SJCRH30 (cell line): ENCODE measurements around the gene CARD14. TPM values are rescaled to one million over a fixed set of nuclear protein-coding genes. Genes with fewer than 3 reads are reported as not detected.

Experiments
- DNase-seq, 2 experiments: peaks; one replicate each; pipeline ENCODE4 v3.0.0-alpha.2; 2015 to 2020
- H3K27ac ChIP-seq: fragments of 250-450 bp; sonication (Bioruptor Pico); 2 replicates; pipeline ENCODE4 v1.5.1; 2020; ENCODE audit warnings: mild to moderate bottlenecking, moderate library complexity
- H3K27me3 ChIP-seq: fragments of 250-450 bp; sonication (Bioruptor Pico); 2 replicates; pipeline ENCODE4 v1.5.1; 2020; ENCODE audit warnings: mild to moderate bottlenecking, moderate library complexity
- H3K36me3 ChIP-seq: fragments of 250-450 bp; sonication (Bioruptor Pico); 2 replicates; pipeline ENCODE4 v1.5.1; 2020; ENCODE audit warnings: mild to moderate bottlenecking, moderate library complexity
- H3K4me1 ChIP-seq: fragments of 250-450 bp; sonication (Bioruptor Pico); 2 replicates; pipeline ENCODE4 v1.5.1; 2020; ENCODE audit warnings: mild to moderate bottlenecking, moderate library complexity
- H3K4me3 ChIP-seq: fragments of 250-450 bp; sonication (Bioruptor Pico); 2 replicates; pipeline ENCODE4 v1.5.1; 2020; ENCODE audit warnings: mild to moderate bottlenecking, moderate library complexity
- H3K9me3 ChIP-seq: fragments of 250-450 bp; sonication (Bioruptor Pico); replicated peaks from 2 replicates; pipeline ENCODE4 v1.5.1; 2020; ENCODE audit warnings: mild to moderate bottlenecking, moderate library complexity
- total RNA-seq: library from RNA; depleted of rRNA; stranded (reverse); fragments of >200 nt; shearing (Covaris generic); gene quantifications from 2 replicates; pipeline ENCODE4 v1.2.3, GENCODE V29; 2014

CARD14 gene
- total RNA-seq, 1 experiment from 2014 or later = 0.32 TPM

DNA sequence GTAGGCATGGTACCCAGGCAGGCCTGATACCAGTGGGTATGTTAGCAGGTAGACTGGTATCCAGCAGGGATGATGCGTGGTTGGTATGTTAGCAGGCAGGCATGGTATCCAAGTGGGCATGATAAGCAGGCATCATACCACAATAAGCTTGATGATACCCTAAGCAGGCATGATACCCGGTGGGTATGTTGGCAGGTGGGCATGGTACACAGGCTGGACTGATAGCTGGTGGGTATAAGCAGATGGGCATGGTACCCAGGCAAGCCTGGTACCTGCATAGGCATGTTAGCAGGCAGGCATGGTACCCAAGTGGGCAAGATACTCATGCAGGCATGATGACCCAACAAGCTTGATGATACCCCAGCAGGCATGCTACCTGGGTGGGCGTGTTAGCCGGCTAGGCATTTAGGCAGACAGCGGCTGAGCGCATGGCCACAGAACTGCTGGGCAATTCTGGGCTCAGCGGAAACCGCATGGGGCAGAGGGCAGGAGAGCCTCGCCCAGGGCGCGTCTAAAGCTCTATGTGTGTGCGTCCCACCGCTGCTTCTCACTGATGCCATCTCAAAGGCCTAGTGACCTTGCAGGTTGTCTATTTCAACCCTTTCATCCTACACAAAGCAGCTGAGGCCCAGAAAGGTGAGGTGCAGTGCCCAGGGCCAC lies 48.0 kb downstream of the CARD14 start:
- H3K36me3 ChIP-seq = peaks cover 4% of the 10 kb centered on the region; the same call in 1 of the 2 replicates
- H3K9me3 ChIP-seq = no peaks in the 10 kb centered on the region
- no peak overlapping the region for H3K27ac ChIP-seq
- H3K4me1 ChIP-seq = 0 out of 2 replicates have a peak, but pooled peaks cover 2% of the 10 kb centered on the region
- no peak for DNase-seq
- no peak overlapping the region for H3K4me3 ChIP-seq
- H3K27me3 ChIP-seq = no peaks in the 10 kb centered on the region

DNA sequence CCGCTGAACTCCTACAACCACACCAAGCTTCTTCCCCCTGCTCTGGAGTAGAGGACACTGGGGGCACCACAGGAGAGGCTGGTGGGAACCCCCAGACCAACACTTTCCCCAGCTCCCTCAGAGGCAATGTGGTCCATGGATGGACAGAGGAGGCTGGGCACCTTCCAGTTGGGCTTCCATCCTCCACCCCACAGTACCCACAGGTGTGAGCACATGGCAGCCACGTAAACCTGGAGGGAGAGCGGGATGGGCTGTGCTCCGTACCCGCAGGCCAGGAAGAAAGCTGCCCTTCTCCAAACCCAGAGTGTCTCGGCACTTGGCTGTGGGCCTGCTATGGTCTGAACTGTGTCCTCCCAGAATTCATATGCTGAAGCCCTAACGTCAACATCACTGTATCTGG lies 48.6 kb downstream of the CARD14 start:
- no peaks in the 10 kb centered on the region for H3K9me3 ChIP-seq
- DNase-seq = no peak
- H3K27me3 ChIP-seq = no peaks in the 10 kb centered on the region
- no peak overlapping the region for H3K27ac ChIP-seq
- no peak overlapping the region for H3K4me3 ChIP-seq
- H3K36me3 ChIP-seq = peaks cover 4% of the 10 kb centered on the region; the same call in 1 of the 2 replicates
- H3K4me1 ChIP-seq = 0 out of 2 replicates have a peak, but pooled peaks cover 2% of the 10 kb centered on the region

DNA sequence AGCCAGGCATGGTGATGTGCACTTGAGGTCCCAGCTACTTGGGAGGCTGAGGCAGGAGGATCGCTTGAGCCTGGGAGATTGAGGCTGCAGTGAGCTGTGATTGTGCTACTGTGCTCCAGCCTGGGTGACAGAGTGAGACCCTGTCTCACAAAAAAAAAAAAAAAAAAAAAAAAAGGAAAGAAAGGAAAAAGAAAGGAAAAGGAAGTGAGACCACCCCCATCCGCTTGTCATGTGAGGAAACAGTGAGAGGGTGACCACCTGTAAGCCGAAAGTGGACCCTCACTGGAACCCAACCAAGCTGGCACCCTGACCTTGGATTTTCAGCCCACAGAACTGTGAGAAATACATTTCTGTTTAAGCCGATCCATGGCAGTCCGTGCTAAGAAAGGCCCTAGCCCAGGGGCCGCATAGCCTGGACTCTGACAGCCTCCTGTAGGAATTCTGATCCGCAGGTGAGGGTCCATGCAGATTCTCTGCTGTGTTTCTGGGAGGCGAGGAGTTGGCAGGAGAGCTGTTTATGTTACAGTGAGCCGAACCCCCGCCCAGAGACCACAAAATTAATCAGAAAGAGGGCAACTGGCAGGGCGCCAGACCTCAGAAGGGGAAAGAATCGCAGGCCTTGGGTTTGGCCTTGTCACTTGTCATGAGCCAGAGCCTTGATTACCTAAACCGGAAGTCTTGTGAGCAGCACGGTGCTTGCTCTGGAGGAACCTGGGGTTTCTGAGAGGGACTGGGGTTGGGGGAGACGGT lies 49.4 kb downstream of the CARD14 start:
- peak; percentile 95 to 98 for DNase-seq
- Histone ChIP-seq H3K4me1 (0 out of 2 replicates have a peak, but pooled peaks cover 2% of the 10 kb centered on the region), H3K27ac (peak overlapping the region; percentile 55), H3K27me3 (no peaks in the 10 kb centered on the region), H3K4me3 (peak overlapping the region; percentile 92), H3K9me3 (no peaks in the 10 kb centered on the region), H3K36me3 (0 out of 2 replicates have a peak, but pooled peaks cover 2% of the 10 kb centered on the region)

DNA sequence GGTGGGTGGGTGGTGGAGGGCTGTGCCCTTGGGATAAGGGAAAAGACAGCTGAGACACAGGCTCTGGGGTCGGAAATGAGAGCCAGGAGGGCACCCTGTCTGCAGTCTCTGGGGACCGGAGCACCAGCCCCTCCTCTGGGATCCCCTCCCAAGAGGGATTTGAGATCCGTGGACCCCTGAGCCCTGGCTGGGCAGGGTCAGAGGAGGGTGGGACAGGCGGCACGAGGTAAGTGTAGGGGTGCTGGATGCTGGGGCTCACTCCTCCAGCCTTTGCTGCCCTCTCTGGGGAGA lies 49.9 kb downstream of the CARD14 start:
- no peak for DNase-seq
- Histone ChIP-seq H3K4me3 (peak overlapping the region; percentile 92), H3K4me1 (0 out of 2 replicates have a peak, but pooled peaks cover 2% of the 10 kb centered on the region), H3K27me3 (no peaks in the 10 kb centered on the region), H3K27ac (peak overlapping the region; percentile 55), H3K36me3 (0 out of 2 replicates have a peak, but pooled peaks cover 2% of the 10 kb centered on the region), H3K9me3 (no peaks in the 10 kb centered on the region)

DNA sequence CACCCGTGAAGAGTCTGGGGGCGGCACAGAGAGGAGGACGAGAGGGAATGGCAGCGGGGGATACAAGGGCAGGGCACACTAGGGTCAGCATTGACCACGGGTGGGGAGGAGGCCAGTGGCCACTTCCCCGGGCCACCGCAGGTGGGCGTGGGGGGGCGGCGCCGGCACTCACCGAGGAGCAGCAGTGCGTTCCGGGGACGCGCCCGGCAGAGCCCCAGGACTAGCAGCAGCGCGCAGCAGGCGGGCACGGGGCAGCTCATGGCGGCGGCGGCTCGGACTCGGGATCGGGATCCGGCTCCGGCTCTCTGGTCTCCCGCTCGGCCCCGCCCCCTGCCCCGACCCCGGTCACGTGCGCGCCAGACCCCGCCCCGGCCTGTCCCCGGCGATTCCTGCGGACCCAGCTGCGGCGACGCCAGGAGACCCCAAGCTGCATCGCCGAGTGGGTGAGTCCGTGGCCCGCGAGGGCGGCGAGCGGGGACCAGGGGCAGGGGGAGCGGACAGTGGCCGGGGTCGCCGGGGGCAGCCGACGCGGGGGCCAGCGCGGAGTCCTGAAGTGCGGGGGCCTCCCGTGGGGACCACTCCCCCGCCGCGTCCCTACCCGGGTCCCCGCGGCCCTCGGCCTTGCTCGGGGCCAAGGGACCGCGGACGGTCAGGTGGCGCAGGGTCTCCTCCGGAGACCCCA lies 50.4 kb downstream of the CARD14 start, which contains the start of the genes SGSH and SLC26A11:
Gene SGSH (minus strand): TSS at position 280 of the 682 bp plus-strand sequence. CDS start 20 bp downstream, at position 260.
Gene SLC26A11 (plus strand): TSS at position 374 of the 682 bp plus-strand sequence. CDS start 1,134 bp downstream, outside the sequence.
- Histone ChIP-seq H3K4me1 (0 out of 2 replicates have a peak, but pooled peaks cover 2% of the 10 kb centered on the region), H3K27ac (peak within 1 kb of the TSS; percentile 55), H3K9me3 (no peaks in the 10 kb centered on the region), H3K4me3 (peak within 1 kb of the TSS; percentile 92), H3K27me3 (no peaks in the 10 kb centered on the region), H3K36me3 (0 out of 2 replicates have a peak, but pooled peaks cover 2% of the 10 kb centered on the region)
- peak; percentile 94 to 95 for DNase-seq

DNA sequence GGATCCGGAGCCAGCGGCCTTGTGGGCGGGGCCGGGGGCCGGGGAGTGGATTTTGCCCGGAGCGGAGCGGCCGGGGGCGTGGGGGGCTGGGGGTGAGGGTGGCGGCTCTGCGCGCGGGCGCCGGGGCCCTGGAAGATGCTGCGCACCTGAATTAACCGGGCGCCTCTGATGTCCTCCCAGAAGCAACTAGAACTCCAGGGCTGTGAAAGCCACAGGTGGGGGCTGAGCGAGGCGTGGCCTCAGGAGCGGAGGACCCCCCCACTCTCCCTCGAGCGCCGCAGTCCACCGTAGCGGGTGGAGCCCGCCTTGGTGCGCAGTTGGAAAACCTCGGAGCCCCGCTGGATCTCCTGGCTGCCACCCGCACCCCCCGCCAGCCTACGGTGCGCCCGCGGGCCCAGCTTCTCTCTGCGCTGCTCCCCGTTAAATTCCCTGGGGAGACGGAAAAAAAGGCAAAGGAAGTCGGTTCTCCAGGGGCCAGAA lies 50.9 kb downstream of the CARD14 start:
- peak overlapping the region; percentile 92 for H3K4me3 ChIP-seq
- H3K9me3 ChIP-seq = no peaks in the 10 kb centered on the region
- no peak overlapping the region; the same call in 1 of the 2 replicates for H3K27ac ChIP-seq
- DNase-seq = no peak
- 0 out of 2 replicates have a peak, but pooled peaks cover 2% of the 10 kb centered on the region for H3K36me3 ChIP-seq
- no peaks in the 10 kb centered on the region for H3K27me3 ChIP-seq
- H3K4me1 ChIP-seq = 0 out of 2 replicates have a peak, but pooled peaks cover 2% of the 10 kb centered on the region

DNA sequence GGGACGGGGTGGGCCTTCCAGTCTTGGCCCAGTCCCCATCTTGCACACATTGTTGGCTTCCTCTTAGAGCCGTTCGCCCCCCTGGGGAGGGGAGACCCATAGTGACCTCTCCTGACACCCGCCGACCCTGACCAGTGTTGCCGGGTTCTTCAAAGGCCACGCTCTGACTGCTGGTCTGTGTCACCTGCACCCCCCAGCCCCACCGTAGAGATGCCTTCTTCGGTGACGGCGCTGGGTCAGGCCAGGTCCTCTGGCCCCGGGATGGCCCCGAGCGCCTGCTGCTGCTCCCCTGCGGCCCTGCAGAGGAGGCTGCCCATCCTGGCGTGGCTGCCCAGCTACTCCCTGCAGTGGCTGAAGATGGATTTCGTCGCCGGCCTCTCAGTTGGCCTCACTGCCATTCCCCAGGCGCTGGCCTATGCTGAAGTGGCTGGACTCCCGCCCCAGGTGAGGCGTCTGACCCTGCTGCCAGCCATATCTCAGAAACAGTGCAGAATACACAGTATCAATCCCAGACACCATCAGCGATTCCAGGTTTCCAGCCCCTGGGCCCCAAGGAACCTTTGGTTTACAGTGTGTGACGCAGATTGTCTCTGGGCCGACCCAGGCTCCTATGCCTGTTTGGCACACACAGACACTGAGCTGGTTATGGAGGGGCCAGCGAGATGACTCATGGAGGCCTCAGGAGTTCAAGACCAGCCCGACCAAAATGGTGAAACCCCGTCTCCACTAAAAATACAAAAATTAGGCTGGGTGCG lies 51.7 kb downstream of the CARD14 start:
- Histone ChIP-seq H3K27me3 (no peaks in the 10 kb centered on the region), H3K4me3 (no peak overlapping the region), H3K27ac (no peak overlapping the region), H3K36me3 (0 out of 2 replicates have a peak, but pooled peaks cover 2% of the 10 kb centered on the region), H3K9me3 (no peaks in the 10 kb centered on the region), H3K4me1 (0 out of 2 replicates have a peak, but pooled peaks cover 2% of the 10 kb centered on the region)
- DNase-seq = no peak

DNA sequence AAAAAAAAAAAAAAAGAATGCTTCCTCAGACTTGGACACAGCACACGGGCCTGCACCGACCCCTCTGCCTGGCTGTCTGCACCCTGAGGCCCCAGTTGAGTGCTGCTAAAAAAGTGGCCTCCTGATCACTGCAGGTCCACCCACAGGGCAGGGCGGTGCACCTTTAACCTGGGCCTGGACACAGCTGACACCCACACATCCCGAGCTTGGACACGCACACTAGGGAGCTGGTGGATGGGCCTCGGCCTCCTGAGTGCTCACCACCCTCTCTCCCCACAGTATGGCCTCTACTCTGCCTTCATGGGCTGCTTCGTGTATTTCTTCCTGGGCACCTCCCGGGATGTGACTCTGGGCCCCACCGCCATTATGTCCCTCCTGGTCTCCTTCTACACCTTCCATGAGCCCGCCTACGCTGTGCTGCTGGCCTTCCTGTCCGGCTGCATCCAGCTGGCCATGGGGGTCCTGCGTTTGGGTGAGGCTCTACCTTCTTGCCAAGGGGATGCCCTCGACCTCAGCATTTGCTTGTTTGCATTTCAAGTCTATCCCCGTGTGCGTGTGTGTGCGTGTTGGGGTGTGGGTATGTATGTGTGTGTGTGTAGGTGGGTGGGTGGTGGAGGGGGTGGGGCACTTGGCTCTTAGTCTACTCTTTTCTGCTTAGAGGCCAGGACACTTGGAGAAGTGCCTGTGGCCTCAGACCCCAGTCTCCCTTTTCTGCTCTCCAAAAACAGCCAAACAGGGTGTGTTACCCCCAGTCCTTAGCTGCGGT lies 52.7 kb downstream of the CARD14 start:
- no peaks in the 10 kb centered on the region for H3K27me3 ChIP-seq
- no peak overlapping the region for H3K27ac ChIP-seq
- H3K4me3 ChIP-seq = no peak overlapping the region
- no peak for DNase-seq
- 0 out of 2 replicates have a peak, but pooled peaks cover 2% of the 10 kb centered on the region for H3K36me3 ChIP-seq
- 0 out of 2 replicates have a peak, but pooled peaks cover 2% of the 10 kb centered on the region for H3K4me1 ChIP-seq
- H3K9me3 ChIP-seq = no peaks in the 10 kb centered on the region

DNA sequence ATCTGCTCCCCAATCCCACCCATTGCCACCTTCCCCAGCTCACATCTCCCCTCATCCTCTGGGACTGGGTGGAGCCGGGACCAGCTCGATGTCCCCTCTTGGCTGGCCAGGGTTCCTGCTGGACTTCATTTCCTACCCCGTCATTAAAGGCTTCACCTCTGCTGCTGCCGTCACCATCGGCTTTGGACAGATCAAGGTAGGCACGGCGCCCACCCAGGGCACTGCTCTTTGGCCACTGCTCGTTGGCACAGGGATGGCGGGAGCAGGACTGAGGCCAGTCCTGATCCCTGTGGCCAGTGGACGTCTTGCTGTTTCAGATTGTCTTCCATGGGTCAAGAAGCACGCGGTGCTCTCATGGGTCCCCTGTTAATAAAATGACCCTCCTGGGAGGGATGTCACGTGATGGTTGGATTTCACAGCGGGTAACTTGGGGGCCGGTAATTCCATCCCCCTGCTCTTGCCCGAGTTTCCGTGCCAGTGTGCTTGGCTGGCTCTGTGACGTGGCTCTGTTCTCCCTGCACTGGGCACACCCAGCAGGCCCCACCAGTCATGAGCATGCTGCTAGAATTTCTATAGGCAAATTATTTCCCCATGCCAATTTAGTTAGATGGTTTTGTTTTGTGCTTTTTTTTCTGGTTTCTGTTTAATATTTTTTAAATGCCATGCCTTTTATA lies 53.4 kb downstream of the CARD14 start:
- no peak overlapping the region for H3K4me3 ChIP-seq
- H3K36me3 ChIP-seq = no peaks in the 10 kb centered on the region
- H3K4me1 ChIP-seq = 0 out of 2 replicates have a peak, but pooled peaks cover 2% of the 10 kb centered on the region
- no peaks in the 10 kb centered on the region for H3K9me3 ChIP-seq
- DNase-seq = no peak
- H3K27me3 ChIP-seq = no peaks in the 10 kb centered on the region
- no peak overlapping the region for H3K27ac ChIP-seq

DNA sequence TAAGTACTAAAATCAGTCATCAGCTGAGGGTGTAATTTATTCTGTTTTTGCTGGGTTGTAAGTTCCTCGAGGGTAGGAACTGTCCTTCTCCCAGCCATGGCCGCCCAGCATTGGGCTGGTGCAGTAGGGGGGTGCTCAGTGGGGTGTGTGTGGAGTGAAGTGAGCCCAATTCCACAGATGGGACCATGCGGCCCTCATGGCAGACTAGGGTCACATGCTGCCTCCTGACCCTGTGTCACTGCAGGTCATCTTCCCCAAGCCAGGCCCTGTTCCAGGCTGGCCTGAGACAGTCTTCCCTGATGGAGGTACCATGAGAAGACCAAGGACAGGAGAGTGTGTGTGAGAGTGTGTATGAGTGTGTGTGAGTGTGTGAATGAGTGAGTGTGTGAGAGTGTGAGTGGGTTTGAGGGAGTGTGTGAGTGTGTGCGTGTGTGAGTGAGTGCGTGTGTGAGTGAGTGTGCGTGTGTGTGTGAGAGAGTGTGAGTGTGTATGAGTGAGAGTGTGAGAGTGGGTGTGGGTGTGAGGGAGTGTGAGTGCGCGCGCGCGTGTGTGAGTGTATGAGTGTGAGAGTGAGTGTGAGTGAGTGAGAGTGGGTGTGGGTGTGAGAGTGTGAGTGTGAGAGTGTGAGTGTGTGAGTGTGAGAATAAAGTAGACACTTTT lies 54.1 kb downstream of the CARD14 start:
- Histone ChIP-seq H3K27ac (no peak overlapping the region), H3K4me1 (0 out of 2 replicates have a peak, but pooled peaks cover 2% of the 10 kb centered on the region), H3K9me3 (no peaks in the 10 kb centered on the region), H3K4me3 (no peak overlapping the region), H3K36me3 (no peaks in the 10 kb centered on the region), H3K27me3 (no peaks in the 10 kb centered on the region)
- no peak for DNase-seq

DNA sequence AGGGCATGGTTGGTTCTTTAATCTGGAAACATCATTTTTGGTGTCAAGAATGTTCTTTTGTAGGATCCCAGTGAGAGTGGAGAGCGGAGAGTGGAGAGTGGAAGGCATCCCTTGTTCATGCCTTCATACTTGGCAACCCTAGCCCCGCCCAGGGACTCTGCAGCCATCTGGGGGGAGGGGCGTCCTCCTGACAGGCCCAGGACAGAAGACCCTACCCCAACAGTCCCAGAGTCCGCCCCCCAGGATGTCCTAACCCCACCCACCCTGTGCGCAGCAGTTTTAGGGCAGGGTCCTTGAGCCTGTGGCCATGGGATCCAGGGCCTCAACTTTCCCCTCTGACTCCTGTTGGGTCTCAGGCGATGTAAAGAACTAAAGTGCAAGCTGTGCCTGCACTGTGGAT lies 54.9 kb downstream of the CARD14 start:
- H3K4me3 ChIP-seq = no peak overlapping the region
- H3K36me3 ChIP-seq = no peaks in the 10 kb centered on the region
- H3K9me3 ChIP-seq = no peaks in the 10 kb centered on the region
- no peaks in the 10 kb centered on the region for H3K27me3 ChIP-seq
- no peak overlapping the region for H3K27ac ChIP-seq
- no peak for DNase-seq
- no peaks in the 10 kb centered on the region for H3K4me1 ChIP-seq

DNA sequence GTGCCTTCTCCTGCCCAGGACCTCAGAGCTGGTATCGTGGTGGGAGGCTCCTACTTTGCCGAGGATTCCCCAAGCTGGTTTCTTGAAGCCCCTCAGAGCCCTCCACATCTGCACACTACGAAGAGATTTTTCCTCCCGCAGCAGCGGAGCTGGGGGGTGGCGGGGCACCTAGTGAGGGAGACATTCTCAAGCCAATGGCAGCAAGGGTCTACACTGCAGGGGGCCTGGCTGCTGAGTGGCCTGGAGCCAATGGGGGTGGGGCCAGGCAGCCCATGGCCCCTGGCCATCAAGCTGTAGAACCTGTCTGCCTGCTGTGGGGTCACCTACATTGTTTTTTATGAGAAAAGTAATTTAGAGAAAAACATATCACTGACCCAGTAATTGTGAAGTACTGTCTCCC lies 55.4 kb downstream of the CARD14 start:
- no peaks in the 10 kb centered on the region for H3K4me1 ChIP-seq
- DNase-seq = no peak
- no peaks in the 10 kb centered on the region for H3K27me3 ChIP-seq
- H3K9me3 ChIP-seq = no peaks in the 10 kb centered on the region
- H3K4me3 ChIP-seq = no peak overlapping the region
- H3K36me3 ChIP-seq = no peaks in the 10 kb centered on the region
- no peak overlapping the region for H3K27ac ChIP-seq
